Tibial nerve (tissue), 4 donors: Measurements from ENCODE around the gene ASB1.
"Not testable (repeated sequence)": the region's sequence is repeated elsewhere in the genome, so short reads cannot be mapped to it uniquely, and the experiment has no call there.

ENCODE experiments used
- EP300 ChIP-seq, 2 donors: sonication (generic); formaldehyde crosslinking; IDR thresholded peaks; one replicate each; pipeline ENCODE4 v1.6.1; 2017; ENCODE audit warnings: antibody characterized with exemption in 2 of 2, mild to moderate bottlenecking in 1 of 2
- POLR2A ChIP-seq, 2 donors: fragments of 450-650 bp; IDR thresholded peaks; one replicate each; pipeline ENCODE4 v1.6.1; 2017; ENCODE audit warnings: antibody characterized with exemption in 2 of 2, mild to moderate bottlenecking in 2 of 2, moderate library complexity in 2 of 2
- TF ChIP-seq, protein P1 (sequence below), 5 experiments: fragments of 200-600 bp in 3 of 5; fragments of 450-650 bp in 2 of 5; sonication (generic) in 3 of 5; IDR thresholded peaks; one replicate each; pipeline ENCODE4 v1.5.1; 2016 to 2019; ENCODE audit warnings: antibody characterized with exemption in 5 of 5, mild to moderate bottlenecking in 3 of 5, moderate library complexity in 2 of 5

GRCh38 chr2:238405217-238405555 lies 21.5 kb upstream of the ASB1 start:
- TF ChIP-seq, protein P1, sequence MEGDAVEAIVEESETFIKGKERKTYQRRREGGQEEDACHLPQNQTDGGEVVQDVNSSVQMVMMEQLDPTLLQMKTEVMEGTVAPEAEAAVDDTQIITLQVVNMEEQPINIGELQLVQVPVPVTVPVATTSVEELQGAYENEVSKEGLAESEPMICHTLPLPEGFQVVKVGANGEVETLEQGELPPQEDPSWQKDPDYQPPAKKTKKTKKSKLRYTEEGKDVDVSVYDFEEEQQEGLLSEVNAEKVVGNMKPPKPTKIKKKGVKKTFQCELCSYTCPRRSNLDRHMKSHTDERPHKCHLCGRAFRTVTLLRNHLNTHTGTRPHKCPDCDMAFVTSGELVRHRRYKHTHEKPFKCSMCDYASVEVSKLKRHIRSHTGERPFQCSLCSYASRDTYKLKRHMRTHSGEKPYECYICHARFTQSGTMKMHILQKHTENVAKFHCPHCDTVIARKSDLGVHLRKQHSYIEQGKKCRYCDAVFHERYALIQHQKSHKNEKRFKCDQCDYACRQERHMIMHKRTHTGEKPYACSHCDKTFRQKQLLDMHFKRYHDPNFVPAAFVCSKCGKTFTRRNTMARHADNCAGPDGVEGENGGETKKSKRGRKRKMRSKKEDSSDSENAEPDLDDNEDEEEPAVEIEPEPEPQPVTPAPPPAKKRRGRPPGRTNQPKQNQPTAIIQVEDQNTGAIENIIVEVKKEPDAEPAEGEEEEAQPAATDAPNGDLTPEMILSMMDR (IDR thresholded peaks at IDR 0.05) = not testable (repeated sequence)
- TF ChIP-seq POLR2A, EP300 (IDR thresholded peaks at IDR 0.05): not testable (repeated sequence)
